Activated CD4-positive, alpha-beta T cell treated with anti-CD3 and anti-CD28 coated beads for 4 hours (primary cell): ENCODE data around the gene CCDC28B.

Source experiments
- DNase-seq, 2 donors: peaks; one replicate each; pipeline ENCODE4 v3.0.0-alpha.2; 2020

CCDC28B gene

GRCh38 chr1:32223683-32224082 is 23.3 kb downstream of the CCDC28B start:
- no peak for DNase-seq

GRCh38 chr1:32224285-32224684 is 23.9 kb downstream of the CCDC28B start:
- no peak for DNase-seq

- no peak for DNase-seq
These were observed 28.4 kb downstream of the CCDC28B start for GRCh38 chr1:32228771-32229170.

- DNase-seq, result no peak
These were observed 31.5 kb downstream of the CCDC28B start for GRCh38 chr1:32231843-32232432.

GRCh38 chr1:32232558-32233304 is 32.3 kb downstream of the CCDC28B start:
- DNase-seq, result no peak

DNA sequence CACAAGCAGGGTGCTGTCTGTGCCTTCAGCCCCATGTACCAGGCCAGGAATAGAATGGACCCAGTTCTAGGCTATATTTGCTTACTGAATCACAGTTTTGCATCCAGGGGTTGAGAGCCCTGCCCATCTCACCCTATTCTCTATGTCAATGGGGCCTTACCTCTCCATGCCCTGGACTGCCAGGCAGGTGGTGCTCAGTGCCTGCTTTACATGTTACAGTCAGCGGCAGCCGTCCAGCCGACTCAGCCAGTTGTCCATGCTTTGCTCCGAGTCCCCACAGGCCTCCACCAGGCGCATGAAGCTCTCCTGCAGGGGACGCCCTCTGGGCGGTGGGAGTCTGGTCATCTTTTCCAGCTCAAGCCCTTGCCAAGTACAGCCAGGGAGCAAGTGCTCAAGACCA is 34.4 kb downstream of the CCDC28B start:
- no peak for DNase-seq

DNA sequence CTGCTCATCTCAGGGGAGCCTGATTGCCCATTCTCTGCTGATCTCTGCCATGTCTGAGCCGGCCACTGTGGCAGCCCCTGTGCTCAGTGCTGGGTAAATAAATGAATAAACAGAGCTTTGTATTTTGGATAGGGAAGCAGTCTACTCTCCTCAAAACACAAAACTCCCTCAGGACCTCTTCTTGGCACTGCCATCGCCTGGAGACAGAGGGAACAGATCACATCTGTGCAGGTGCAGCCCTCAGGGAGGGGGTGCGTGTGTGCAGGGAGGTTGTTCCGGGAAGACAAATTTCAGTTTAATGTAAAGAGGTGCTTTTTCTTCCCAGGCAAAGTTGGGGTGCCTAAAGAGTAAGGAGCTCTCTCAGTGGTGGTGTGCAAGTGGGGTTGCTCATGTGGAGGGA is 38.9 kb downstream of the CCDC28B start:
- no peak for DNase-seq

- DNase-seq, result no peak
These were observed 39.4 kb downstream of the CCDC28B start for GRCh38 chr1:32239790-32240139.

DNA sequence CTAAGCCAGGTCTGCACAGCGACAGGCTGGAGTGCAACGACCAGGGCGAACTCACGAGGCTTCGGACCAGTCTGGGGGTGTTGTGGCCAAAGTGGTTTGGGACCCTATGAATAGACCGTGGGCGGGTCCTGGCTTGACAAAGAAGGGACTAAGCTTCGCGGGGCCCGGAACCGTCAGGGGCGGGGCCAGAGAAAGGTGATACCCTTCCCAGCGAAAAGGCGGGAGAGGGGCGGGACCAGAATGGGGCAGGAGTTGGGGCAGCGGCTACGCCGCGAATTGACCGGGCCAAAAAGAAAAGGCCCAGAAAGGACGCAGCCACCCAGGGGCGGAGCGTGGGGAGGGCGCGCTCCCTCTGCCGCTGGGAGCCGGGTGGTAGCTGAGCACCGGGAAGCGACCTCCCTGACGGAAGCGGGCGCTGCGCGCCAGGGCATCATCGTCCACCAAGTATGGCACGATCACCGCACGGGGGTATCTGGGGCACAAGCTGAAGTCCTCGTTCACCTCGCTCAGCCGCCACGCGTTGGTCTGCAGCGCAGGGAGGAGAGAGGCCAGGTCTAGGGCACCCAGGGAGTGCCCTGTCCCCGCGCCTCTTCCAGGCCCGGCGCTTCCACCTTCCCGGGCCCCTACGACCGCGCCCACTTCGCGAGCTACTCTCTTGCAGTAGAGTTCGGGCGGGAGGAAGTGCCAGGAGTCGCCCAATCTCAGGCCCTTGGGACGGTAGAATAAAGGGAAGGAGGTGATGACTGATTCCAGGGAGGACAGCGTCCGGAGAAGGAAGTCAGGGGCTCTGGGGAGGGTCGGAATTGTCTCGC is 40.0 kb downstream of the CCDC28B start:
- peak; percentile 54 to 55 for DNase-seq

- DNase-seq, result peak in 1 of 2 donors; percentile 31
These were observed 40.8 kb downstream of the CCDC28B start for GRCh38 chr1:32241001-32241763.

DNA sequence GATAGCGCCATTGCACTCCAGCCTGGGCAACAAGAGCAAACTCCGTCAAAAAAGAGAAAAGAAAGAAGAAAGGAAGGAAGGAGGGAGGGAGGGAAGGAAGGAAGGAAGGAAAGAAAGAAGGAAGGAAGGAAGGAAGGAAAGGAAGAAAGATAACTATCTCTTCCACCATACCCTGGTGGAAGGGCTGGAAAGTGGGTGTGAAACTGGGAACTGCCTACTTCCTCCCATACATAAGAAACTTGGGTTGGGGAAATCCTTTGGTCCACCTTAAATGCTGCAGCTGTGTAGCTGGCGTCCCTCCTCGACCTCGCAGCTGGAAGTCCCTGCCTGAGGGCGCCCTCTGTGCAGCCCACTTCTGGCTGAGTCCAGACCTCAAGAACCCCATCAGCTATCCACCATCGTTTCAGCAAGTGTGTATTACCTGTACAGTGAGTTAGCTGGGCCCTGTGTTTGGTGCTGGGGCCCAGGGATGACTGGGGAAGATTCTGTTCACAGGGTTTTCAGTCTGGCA is 42.0 kb downstream of the CCDC28B start:
- DNase-seq, result no peak

DNA sequence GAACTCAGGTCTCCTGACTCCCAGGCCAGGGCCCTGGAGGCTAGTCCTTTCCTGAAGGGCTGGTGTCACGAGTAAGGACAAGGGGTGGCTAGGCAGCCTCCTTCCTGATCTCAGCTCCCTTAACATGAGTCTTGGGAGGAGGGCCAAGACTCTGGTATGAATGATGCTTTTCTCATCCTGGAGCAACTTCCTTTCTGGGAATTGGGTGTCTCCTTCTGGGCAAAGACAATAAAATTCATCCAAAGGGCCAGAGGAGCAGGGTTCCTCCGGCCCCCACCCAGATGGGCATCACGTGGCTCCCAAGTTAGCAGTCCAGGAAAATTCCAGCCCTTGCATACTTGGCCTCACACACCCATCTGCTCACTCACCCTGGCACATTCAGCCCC is 46.5 kb downstream of the CCDC28B start, which contains the start of gene FAM167B:
FAM167B (plus strand) TSS at position 335 of the 386 bp plus-strand sequence. CDS start 200 bp downstream, outside the sequence.
- DNase-seq, result no peak

GRCh38 chr1:32247452-32247851 is 47.1 kb downstream of the CCDC28B start:
- no peak for DNase-seq

DNA sequence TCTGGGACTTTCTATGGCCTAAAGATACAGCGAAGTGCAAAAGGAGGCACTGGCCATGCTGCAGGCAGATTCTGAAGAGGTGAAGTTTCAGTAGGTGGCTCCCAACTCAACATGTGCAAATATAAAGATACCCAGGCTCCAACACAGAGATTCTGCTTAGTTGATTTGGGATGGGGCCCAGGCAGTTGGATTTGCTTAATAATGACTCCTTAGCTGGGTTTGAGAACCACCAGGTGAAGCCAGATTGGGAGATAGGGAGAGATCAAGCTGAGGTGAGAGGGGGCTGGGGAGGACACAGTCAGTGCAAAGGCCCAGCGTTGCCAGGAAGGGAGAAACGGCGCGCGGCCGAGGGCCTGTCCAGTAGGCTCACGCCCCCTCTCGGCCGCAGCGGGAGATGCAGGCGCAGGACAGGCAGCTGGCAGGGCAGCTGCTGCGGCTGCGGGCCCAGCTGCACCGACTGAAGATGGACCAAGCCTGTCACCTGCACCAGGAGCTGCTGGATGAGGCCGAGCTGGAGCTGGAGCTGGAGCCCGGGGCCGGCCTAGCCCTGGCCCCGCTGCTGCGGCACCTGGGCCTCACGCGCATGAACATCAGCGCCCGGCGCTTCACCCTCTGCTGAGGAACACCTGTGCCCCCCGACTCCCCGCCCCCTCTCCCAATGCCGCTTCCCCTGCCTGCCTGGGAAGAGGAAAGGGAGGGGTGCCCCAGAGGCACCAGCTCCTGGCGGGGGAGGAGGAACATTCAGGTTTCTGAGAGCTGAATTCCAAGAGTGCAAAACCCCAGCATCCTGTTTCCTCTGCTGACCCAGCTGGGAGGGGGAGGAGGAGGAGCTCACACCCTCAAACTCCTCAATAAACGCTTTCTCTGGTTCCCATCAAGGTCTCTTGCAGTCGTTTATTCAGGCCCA is 47.8 kb downstream of the CCDC28B start:
- DNase-seq, result peak; percentile 66 to 74

DNA sequence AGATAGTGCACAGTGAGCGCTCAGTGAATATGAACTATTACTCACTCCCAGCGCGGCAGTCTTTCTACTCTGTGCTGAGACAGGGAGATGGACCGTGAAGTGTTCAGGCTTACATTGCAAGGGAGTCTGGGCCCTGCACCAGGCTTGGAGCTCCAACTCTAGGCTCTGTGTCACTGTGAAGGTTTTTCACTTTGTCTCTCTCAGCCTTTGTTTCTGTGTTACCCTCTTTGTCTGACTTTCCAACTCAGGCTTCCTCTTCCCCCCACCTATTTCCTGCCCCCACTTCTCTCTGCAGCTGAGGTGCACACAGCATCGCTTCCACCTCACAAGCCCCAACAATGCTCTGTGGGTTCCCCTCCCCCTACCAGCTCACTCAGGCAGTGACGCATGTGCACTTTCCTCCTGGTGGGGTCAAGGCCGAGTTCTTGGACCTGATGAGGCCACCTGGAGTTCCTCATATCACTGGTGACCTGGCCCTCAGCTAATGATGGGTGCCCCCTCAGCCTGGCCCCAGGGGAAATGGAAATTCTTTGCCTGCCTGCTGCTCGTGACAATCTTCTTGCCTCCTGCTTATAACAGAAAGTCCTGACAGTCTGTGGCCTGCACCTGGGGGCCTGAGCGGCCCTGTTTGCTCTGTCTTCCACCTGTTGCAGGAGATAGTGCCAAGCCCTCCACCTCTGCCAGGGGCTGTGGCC is 49.6 kb downstream of the CCDC28B start:
- DNase-seq, result peak; percentile 79 to 81

DNA sequence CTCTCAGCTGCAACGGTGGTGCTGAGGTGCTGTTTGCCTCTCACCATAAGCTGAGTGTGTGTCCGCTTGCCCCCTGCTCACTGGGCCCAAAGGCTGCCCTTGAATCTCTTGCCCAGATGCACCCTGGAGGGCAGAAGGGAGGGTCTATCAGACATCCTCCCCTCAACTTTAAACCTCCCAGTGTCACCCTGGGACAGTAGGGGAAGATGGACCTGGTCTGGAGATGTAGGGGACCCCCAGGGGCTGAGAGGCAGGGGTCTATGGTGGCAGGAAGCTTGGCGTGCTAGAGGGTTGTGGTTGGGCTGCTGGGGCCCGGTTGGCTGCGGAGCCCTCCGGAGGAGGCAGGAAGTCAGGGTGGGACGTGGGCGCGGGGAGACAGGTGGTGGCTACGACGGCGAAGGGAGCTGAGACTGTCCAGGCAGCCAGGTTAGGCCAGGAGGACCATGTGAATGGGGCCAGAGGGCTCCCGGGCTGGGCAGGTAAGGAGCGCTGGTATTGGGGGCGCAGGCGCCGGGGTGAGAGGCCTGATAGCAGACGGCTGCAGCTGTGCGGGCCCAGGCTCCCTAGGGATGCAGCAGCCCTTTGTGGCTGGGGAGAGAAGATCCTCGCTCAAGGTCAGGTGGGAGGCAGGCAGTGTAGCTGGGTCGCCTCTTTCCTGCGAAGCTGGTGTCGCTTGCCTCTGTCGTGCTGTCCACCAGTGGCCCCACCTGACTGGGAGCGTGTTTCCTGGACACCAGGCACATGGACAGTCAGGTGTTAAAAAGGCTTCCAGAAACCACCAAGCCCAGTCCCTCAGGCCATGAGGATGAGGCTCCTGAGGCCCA is 50.7 kb downstream of the CCDC28B start, which contains the start of gene LCK:
LCK (plus strand) TSS at position 373 of the 824 bp plus-strand sequence. CDS start 23,065 bp downstream, outside the sequence.
- peak; percentile 57 to 67 for DNase-seq
